GM12892 (cell line): Measurements from ENCODE around the gene SERPINA6.

Source experiments
- POLR2AphosphoS5 ChIP-seq: IDR thresholded peaks from 2 replicates; pipeline ENCODE4 v1.6.1; 2011; ENCODE audit warnings: low read depth, low read length, control low read depth
- TAF1 ChIP-seq: IDR thresholded peaks from 2 replicates; pipeline ENCODE4 v1.6.1; 2011; ENCODE audit warnings: low read depth, mild to moderate bottlenecking, control low read depth, low read length, borderline replicate concordance

- TF ChIP-seq POLR2AphosphoS5 (no peak), TAF1 (no peak)
Observed at GRCh38 chr14:94292872-94293577, 30.1 kb downstream of the SERPINA6 start, which contains the start of gene SERPINA10.
